HFFc6 (cell line): ENCODE data around the gene EXOC4. TPM values are rescaled to one million over a fixed set of nuclear protein-coding genes. Genes with fewer than 3 reads are reported as not detected.

Experiments used
- DNase-seq: peaks from one replicate; pipeline ENCODE4 v3.0.0-alpha.2; 2018
- H3K27ac Mint-ChIP-seq: 2 replicates; pipeline ENCODE4 v1.8.0; 2020; ENCODE audit warnings: mild to moderate bottlenecking, mixed read lengths
- H3K27me3 Mint-ChIP-seq: 2 replicates; pipeline ENCODE4 v1.8.0; 2021; ENCODE audit warnings: mild to moderate bottlenecking, moderate library complexity, mixed read lengths; ENCODE audit not compliant: insufficient read depth
- H3K36me3 Mint-ChIP-seq: 2 replicates; pipeline ENCODE4 v1.8.0; 2021; ENCODE audit warnings: low read depth, mixed read lengths
- H3K4me1 Mint-ChIP-seq: 2 replicates; pipeline ENCODE4 v1.8.0; 2020; ENCODE audit warnings: low read depth, mixed read lengths
- H3K4me3 Mint-ChIP-seq: 2 replicates; pipeline ENCODE4 v1.8.0; 2020; ENCODE audit warnings: mild to moderate bottlenecking, moderate library complexity, mixed read lengths
- H3K9me3 Mint-ChIP-seq: 2 replicates; pipeline ENCODE4 v1.8.0; 2020; ENCODE audit warnings: mild to moderate bottlenecking, mixed read lengths
- CTCF ChIP-seq: fragments of 200-600 bp; sonication (generic); IDR thresholded peaks from 2 replicates; pipeline ENCODE4 v1.5.0; 2021; ENCODE audit warnings: antibody characterized with exemption, mild to moderate bottlenecking
- total RNA-seq, 6 experiments: library from RNA; stranded (reverse); fragmentation: NEBNext Ultra II Directional; extraction: Animal tissue kit (Norgen Biotek cat#: 25700); gene quantifications; 2 replicates in 1 of 6; 3 replicates in 5 of 6; pipeline ENCODE4 v1.2.3, GENCODE V29; 2021

EXOC4 gene
- total RNA-seq, 6 experiments from 2014 or later = 57.6 to 67.6 (median 61.4) TPM

GRCh38 chr7:133330085-133330484 lies 77.2 kb downstream of the EXOC4 start:
- Mint-ChIP-seq H3K9me3 (no peaks in the 10 kb centered on the region), H3K27ac (no peak overlapping the region), H3K27me3 (no peaks in the 10 kb centered on the region), H3K36me3 (peaks cover 26% of the 10 kb centered on the region), H3K4me1 (no peaks in the 10 kb centered on the region), H3K4me3 (no peak overlapping the region)
- no peak for DNase-seq
- no peak for TF ChIP-seq CTCF

- no peaks in the 10 kb centered on the region for H3K27me3 Mint-ChIP-seq
- H3K27ac Mint-ChIP-seq = no peak overlapping the region
- H3K36me3 Mint-ChIP-seq = peaks cover 25% of the 10 kb centered on the region
- no peak for DNase-seq
- no peaks in the 10 kb centered on the region for H3K4me1 Mint-ChIP-seq
- no peak for TF ChIP-seq CTCF
- no peaks in the 10 kb centered on the region for H3K9me3 Mint-ChIP-seq
- no peak overlapping the region for H3K4me3 Mint-ChIP-seq
Observed at GRCh38 chr7:133331861-133332260, 79.0 kb downstream of the EXOC4 start.

GRCh38 chr7:133339772-133340171 lies 86.9 kb downstream of the EXOC4 start:
- Mint-ChIP-seq H3K4me3 (no peak overlapping the region), H3K4me1 (peaks cover 8% of the 10 kb centered on the region), H3K36me3 (peaks cover 52% of the 10 kb centered on the region), H3K27me3 (peaks cover 1% of the 10 kb centered on the region; the same call in 1 of the 2 replicates), H3K27ac (no peak overlapping the region), H3K9me3 (peaks cover 18% of the 10 kb centered on the region)
- DNase-seq = no peak
- no peak for TF ChIP-seq CTCF

GRCh38 chr7:133344275-133344674 lies 91.4 kb downstream of the EXOC4 start:
- Mint-ChIP-seq H3K4me3 (no peak overlapping the region), H3K27me3 (no peaks in the 10 kb centered on the region), H3K27ac (no peak overlapping the region), H3K9me3 (peaks cover 13% of the 10 kb centered on the region), H3K4me1 (peaks cover 8% of the 10 kb centered on the region), H3K36me3 (peaks cover 30% of the 10 kb centered on the region)
- peak; percentile 79 for TF ChIP-seq CTCF
- DNase-seq = peak; percentile 8

GRCh38 chr7:133345690-133346421 lies 93.0 kb downstream of the EXOC4 start:
- H3K27me3 Mint-ChIP-seq = no peaks in the 10 kb centered on the region
- TF ChIP-seq CTCF = no peak
- H3K27ac Mint-ChIP-seq = no peak overlapping the region
- H3K4me1 Mint-ChIP-seq = peaks cover 8% of the 10 kb centered on the region
- no peak overlapping the region for H3K4me3 Mint-ChIP-seq
- no peaks in the 10 kb centered on the region for H3K9me3 Mint-ChIP-seq
- H3K36me3 Mint-ChIP-seq = peaks cover 26% of the 10 kb centered on the region; the same call in 1 of the 2 replicates
- DNase-seq = no peak
